ENCODE data around the gene GLYATL1. TPM values are rescaled to one million over a fixed set of nuclear protein-coding genes. Genes with fewer than 3 reads are reported as not detected.

The GLYATL1 gene
- total and polyA plus RNA-seq, 2 experiments from 2014 or later, result 7.9 to 12.6 TPM

GRCh38 chr11:58926251-58926650 lies 13.0 kb upstream of the GLYATL1 start (continued):
- no peak for TF ChIP-seq POLR2AphosphoS5 (IDR thresholded peaks at IDR 0.05; ENCODE audit: low read depth)
- TF ChIP-seq STAT1 (IDR thresholded peaks at IDR 0.05; ENCODE audit: unreplicated experiment), result no peak
- TF ChIP-seq CREB1 (CRISPR knock-in tag; IDR thresholded peaks at IDR 0.05; ENCODE audit: low read depth), result no peak
- no peak for TF ChIP-seq ZNF114 (CRISPR knock-in tag; IDR thresholded peaks at IDR 0.05)

DNA sequence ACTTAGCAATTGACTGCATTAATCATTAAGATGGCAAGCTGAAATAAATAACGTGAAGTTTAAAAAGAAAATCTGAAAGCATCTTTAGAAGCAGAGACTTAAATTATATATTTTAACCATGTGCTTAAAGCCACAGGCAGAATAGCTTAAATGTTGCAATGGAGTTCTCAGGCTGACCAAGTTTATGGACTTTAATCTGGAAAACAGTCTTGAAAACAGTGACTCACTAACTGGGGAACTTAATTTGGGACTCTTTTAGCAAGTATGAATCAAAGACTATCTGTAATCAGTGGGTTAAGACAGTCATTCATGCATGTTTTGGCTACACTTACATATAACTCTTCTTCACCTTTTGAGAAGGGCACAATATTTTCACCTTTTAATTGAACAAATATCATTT lies 12.6 kb upstream of the GLYATL1 start:
- Histone ChIP-seq H3K9me2 (ENCODE audit: insufficient read depth) (no peaks in the 10 kb centered on the region), H3K27me3 (ENCODE audit: insufficient read depth) (no peaks in the 10 kb centered on the region), H3K79me2 (replicated peaks; ENCODE audit: insufficient read depth) (no peaks in the 10 kb centered on the region), H3F3A (replicated peaks; ENCODE audit: low read depth) (no peaks in the 10 kb centered on the region), H3K4me2 (peak overlapping the region; percentile 61), H3K4me3 (peak overlapping the region; percentile 39), H3K4me1 (ENCODE audit: insufficient read depth) (peaks cover 51% of the 10 kb centered on the region), H3K36me3 (ENCODE audit: insufficient read depth) (no peaks in the 10 kb centered on the region), H4K20me1 (replicated peaks; ENCODE audit: insufficient read depth) (no peaks in the 10 kb centered on the region), H3K27ac (ENCODE audit: low read depth) (0 out of 2 replicates have a peak overlapping the region, but pooled peaks have one; percentile 13), H2AFZ (no peak overlapping the region)
- no peak for DNase-seq (ENCODE audit: low spot score)
- ATAC-seq, result no peak
- Mint-ChIP-seq H3K4me3 (no peak overlapping the region), H3K27me3 (ENCODE audit: insufficient read depth, low read depth, poor library complexity) (peaks cover 4% of the 10 kb centered on the region), H3K27ac (peak overlapping the region; percentile 75; the same call in 1 of the 2 replicates), H3K36me3 (ENCODE audit: low read depth) (no peaks in the 10 kb centered on the region), H3K9me3 (no peaks in the 10 kb centered on the region), H3K4me1 (peaks cover 53% of the 10 kb centered on the region)
- TF ChIP-seq EZH2 (IDR thresholded peaks at IDR 0.05; ENCODE audit: low read depth, unreplicated experiment), result no peak
- TF ChIP-seq, protein P1, sequence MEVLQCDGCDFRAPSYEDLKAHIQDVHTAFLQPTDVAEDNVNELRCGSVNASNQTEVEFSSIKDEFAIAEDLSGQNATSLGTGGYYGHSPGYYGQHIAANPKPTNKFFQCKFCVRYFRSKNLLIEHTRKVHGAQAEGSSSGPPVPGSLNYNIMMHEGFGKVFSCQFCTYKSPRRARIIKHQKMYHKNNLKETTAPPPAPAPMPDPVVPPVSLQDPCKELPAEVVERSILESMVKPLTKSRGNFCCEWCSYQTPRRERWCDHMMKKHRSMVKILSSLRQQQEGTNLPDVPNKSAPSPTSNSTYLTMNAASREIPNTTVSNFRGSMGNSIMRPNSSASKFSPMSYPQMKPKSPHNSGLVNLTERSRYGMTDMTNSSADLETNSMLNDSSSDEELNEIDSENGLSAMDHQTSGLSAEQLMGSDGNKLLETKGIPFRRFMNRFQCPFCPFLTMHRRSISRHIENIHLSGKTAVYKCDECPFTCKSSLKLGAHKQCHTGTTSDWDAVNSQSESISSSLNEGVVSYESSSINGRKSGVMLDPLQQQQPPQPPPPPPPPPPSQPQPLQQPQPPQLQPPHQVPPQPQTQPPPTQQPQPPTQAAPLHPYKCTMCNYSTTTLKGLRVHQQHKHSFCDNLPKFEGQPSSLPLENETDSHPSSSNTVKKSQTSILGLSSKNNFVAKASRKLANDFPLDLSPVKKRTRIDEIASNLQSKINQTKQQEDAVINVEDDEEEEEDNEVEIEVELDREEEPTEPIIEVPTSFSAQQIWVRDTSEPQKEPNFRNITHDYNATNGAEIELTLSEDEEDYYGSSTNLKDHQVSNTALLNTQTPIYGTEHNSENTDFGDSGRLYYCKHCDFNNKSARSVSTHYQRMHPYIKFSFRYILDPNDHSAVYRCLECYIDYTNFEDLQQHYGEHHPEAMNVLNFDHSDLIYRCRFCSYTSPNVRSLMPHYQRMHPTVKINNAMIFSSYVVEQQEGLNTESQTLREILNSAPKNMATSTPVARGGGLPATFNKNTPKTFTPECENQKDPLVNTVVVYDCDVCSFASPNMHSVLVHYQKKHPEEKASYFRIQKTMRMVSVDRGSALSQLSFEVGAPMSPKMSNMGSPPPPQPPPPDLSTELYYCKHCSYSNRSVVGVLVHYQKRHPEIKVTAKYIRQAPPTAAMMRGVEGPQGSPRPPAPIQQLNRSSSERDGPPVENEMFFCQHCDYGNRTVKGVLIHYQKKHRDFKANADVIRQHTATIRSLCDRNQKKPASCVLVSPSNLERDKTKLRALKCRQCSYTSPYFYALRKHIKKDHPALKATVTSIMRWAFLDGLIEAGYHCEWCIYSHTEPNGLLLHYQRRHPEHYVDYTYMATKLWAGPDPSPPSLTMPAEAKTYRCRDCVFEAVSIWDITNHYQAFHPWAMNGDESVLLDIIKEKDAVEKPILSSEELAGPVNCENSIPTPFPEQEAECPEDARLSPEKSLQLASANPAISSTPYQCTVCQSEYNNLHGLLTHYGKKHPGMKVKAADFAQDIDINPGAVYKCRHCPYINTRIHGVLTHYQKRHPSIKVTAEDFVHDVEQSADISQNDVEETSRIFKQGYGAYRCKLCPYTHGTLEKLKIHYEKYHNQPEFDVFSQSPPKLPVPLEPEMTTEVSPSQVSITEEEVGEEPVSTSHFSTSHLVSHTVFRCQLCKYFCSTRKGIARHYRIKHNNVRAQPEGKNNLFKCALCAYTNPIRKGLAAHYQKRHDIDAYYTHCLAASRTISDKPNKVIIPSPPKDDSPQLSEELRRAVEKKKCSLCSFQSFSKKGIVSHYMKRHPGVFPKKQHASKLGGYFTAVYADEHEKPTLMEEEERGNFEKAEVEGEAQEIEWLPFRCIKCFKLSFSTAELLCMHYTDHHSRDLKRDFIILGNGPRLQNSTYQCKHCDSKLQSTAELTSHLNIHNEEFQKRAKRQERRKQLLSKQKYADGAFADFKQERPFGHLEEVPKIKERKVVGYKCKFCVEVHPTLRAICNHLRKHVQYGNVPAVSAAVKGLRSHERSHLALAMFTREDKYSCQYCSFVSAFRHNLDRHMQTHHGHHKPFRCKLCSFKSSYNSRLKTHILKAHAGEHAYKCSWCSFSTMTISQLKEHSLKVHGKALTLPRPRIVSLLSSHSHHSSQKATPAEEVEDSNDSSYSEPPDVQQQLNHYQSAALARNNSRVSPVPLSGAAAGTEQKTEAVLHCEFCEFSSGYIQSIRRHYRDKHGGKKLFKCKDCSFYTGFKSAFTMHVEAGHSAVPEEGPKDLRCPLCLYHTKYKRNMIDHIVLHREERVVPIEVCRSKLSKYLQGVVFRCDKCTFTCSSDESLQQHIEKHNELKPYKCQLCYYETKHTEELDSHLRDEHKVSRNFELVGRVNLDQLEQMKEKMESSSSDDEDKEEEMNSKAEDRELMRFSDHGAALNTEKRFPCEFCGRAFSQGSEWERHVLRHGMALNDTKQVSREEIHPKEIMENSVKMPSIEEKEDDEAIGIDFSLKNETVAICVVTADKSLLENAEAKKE (CRISPR knock-in tag; IDR thresholded peaks at IDR 0.05), result no peak
- TF ChIP-seq NANOG (IDR thresholded peaks at IDR 0.05; ENCODE audit: borderline replicate concordance), result no peak
- TF ChIP-seq CREB1 (CRISPR knock-in tag; IDR thresholded peaks at IDR 0.05; ENCODE audit: low read depth), result no peak
- TF ChIP-seq ZNF114 (CRISPR knock-in tag; IDR thresholded peaks at IDR 0.05), result no peak
- TF ChIP-seq POLR2AphosphoS5 (IDR thresholded peaks at IDR 0.05; ENCODE audit: low read depth), result no peak
- TF ChIP-seq STAT1 (IDR thresholded peaks at IDR 0.05; ENCODE audit: unreplicated experiment), result no peak
- no peak for TF ChIP-seq JUNB (IDR thresholded peaks at IDR 0.05; ENCODE audit: unreplicated experiment)
- no peak for TF ChIP-seq REST (IDR thresholded peaks at IDR 0.05; ENCODE audit: unreplicated experiment)
- TF ChIP-seq EZH2phosphoT487 (IDR thresholded peaks at IDR 0.05; ENCODE audit: unreplicated experiment), result no peak
- TF ChIP-seq, protein P2, sequence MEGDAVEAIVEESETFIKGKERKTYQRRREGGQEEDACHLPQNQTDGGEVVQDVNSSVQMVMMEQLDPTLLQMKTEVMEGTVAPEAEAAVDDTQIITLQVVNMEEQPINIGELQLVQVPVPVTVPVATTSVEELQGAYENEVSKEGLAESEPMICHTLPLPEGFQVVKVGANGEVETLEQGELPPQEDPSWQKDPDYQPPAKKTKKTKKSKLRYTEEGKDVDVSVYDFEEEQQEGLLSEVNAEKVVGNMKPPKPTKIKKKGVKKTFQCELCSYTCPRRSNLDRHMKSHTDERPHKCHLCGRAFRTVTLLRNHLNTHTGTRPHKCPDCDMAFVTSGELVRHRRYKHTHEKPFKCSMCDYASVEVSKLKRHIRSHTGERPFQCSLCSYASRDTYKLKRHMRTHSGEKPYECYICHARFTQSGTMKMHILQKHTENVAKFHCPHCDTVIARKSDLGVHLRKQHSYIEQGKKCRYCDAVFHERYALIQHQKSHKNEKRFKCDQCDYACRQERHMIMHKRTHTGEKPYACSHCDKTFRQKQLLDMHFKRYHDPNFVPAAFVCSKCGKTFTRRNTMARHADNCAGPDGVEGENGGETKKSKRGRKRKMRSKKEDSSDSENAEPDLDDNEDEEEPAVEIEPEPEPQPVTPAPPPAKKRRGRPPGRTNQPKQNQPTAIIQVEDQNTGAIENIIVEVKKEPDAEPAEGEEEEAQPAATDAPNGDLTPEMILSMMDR (conservative IDR thresholded peaks at IDR 0.05; ENCODE audit: low read depth in 2 of 2), result no peak
- no peak for TF ChIP-seq ZNF331 (CRISPR knock-in tag; IDR thresholded peaks at IDR 0.05; ENCODE audit: low read depth)
